HepG2 (cell line): ENCODE measurements around the gene B4GALT2. TPM values are rescaled to one million over a fixed set of nuclear protein-coding genes. Genes with fewer than 3 reads are reported as not detected.
A peak's percentile ranks its signal among the peaks of the same experiment; 100 is the strongest.

Source experiments
- ATAC-seq: fragments of 200-7000 bp; cut with Tn5 transposase; 3 replicates; pipeline ENCODE4 v1.9.1; 2020; ENCODE audit warnings: mild to moderate bottlenecking, moderate library complexity
- BruUV-seq: library from RNA; stranded (reverse); fragments of 400-500 nt; replicated peaks from 2 replicates; lab custom pipeline; 2021; lab: Mats Ljungman, UMichigan
- CTCF ChIA-PET: fragments of 300-600 bp; formaldehyde crosslinking; extraction: SDS; loops from one replicate; lab custom pipeline; 2021; ENCODE audit warnings: low total read pairs, inconsistent platforms, low intra/inter-chr PET ratio; lab: Yijun Ruan, JAX
- POLR2A ChIA-PET: fragments of 350-600 bp; sonication (Branson Sonifier 250); formaldehyde crosslinking; loops from one replicate; lab custom pipeline; 2020; ENCODE audit warnings: antibody characterized with exemption, inconsistent platforms; lab: Yijun Ruan, JAX
- DNase-seq: peaks from one replicate; pipeline ENCODE4 v3.0.0-alpha.2; 2015; ENCODE audit warnings: low spot score
- FAIRE-seq: peaks from 3 replicates; lab custom pipeline; 2011; peaks lifted over from hg19 to GRCh38; lab: Jason Lieb, UNC
- H2AFZ ChIP-seq: one replicate; pipeline ENCODE4 v1.6.1; 2011; ENCODE audit warnings: low read length, inconsistent platforms
- H3K27ac ChIP-seq: fragments of 300-600 bp; 3 replicates; pipeline ENCODE4 v1.8.0; 2011; ENCODE audit warnings: mixed run types, mild to moderate bottlenecking, mixed read lengths, low read length, inconsistent platforms; ENCODE audit not compliant: insufficient read depth; ENCODE audit errors: extremely low read length
- H3K27me3 ChIP-seq, 2 experiments: fragments of 200-600 bp in 1 of 2; 2 replicates in 1 of 2; 3 replicates in 1 of 2; pipeline versions ENCODE4 v1.6.0 to v1.8.0; 2011; ENCODE audit warnings: low read length in 2 of 2, mild to moderate bottlenecking in 2 of 2, moderate library complexity in 2 of 2, inconsistent platforms in 1 of 2; ENCODE audit not compliant: insufficient read depth in 2 of 2, control insufficient read depth in 1 of 2
- H3K36me3 ChIP-seq, 2 experiments: fragments of 200-600 bp in 1 of 2; replicated peaks in 1 of 2; 2 replicates in 1 of 2; 3 replicates in 1 of 2; pipeline versions ENCODE4 v1.5.1 to v1.8.0; 2011; ENCODE audit warnings: low read length in 2 of 2, inconsistent platforms in 1 of 2; ENCODE audit not compliant: insufficient read depth in 2 of 2, control insufficient read depth in 1 of 2
- H3K4me1 ChIP-seq: 2 replicates; pipeline ENCODE4 v1.5.1; 2012; ENCODE audit warnings: low read length, inconsistent platforms; ENCODE audit not compliant: insufficient read depth
- H3K4me2 ChIP-seq: 2 replicates; pipeline ENCODE4 v1.6.0; 2011; ENCODE audit warnings: low read depth, low read length, inconsistent platforms
- H3K4me3 ChIP-seq, 3 experiments: fragments of 200-600 bp in 1 of 3; sonication (generic), shearing (Covaris generic) in 1 of 3; replicated peaks in 1 of 3; 2 replicates each; pipeline ENCODE4 v1.5.1; 2011 to 2016; ENCODE audit warnings: low read length in 3 of 3, inconsistent platforms in 2 of 3, low read depth in 2 of 3, mild to moderate bottlenecking in 2 of 3, control low read depth in 1 of 3, mixed read lengths in 1 of 3; ENCODE audit not compliant: insufficient read depth in 1 of 3
- H3K79me2 ChIP-seq: one replicate; pipeline ENCODE4 v1.6.1; 2011; ENCODE audit warnings: low read length, inconsistent platforms; ENCODE audit not compliant: insufficient read depth
- H3K9ac ChIP-seq: 2 replicates; pipeline ENCODE4 v1.6.0; 2011; ENCODE audit warnings: mild to moderate bottlenecking, low read depth, low read length, inconsistent platforms; ENCODE audit not compliant: insufficient read depth
- H3K9me3 ChIP-seq: 2 replicates; pipeline ENCODE4 v1.5.1; 2012; ENCODE audit warnings: mild to moderate bottlenecking, low read length
- H4K20me1 ChIP-seq: 2 replicates; pipeline ENCODE4 v1.6.0; 2011; ENCODE audit warnings: inconsistent platforms, mild to moderate bottlenecking, low read length, moderate library complexity; ENCODE audit not compliant: insufficient read depth
- ARID2 ChIP-seq: sonication (generic); formaldehyde crosslinking; IDR thresholded peaks from 2 replicates; pipeline ENCODE4 v1.8.1; 2022; ENCODE audit warnings: mild to moderate bottlenecking, missing genetic modification reagents, borderline replicate concordance
- LCORL ChIP-seq, 2 experiments: fragments of 450-650 bp in 1 of 2; sonication (generic) in 1 of 2; formaldehyde crosslinking in 1 of 2; IDR thresholded peaks; 2 replicates each; pipeline versions ENCODE4 v1.5.0 to v1.6.1; 2017 to 2020; ENCODE audit warnings: antibody characterized with exemption in 1 of 2, missing genetic modification reagents in 1 of 2
- MED1 ChIP-seq: sonication (generic); formaldehyde crosslinking; IDR thresholded peaks from 2 replicates; pipeline ENCODE4 v1.4.0; 2020; ENCODE audit warnings: missing genetic modification reagents
- MTF2 ChIP-seq: sonication (generic); formaldehyde crosslinking; IDR thresholded peaks from 2 replicates; pipeline ENCODE4 v1.5.0; 2020; ENCODE audit warnings: missing genetic modification reagents, borderline replicate concordance
- PAF1 ChIP-seq: IDR thresholded peaks from 2 replicates; pipeline ENCODE4 v1.6.1; 2016; ENCODE audit warnings: missing genetic modification reagents, missing compliant biosample characterization
- SMC3 ChIP-seq: IDR thresholded peaks from 2 replicates; pipeline ENCODE4 v1.6.1; 2011; ENCODE audit warnings: low read length, improper control_type of control experiment
- TARDBP ChIP-seq: sonication (generic); formaldehyde crosslinking; IDR thresholded peaks from 2 replicates; pipeline ENCODE4 v1.8.0; 2022; ENCODE audit warnings: mild to moderate bottlenecking, missing genetic modification reagents
- ZNF274 ChIP-seq: sonication (generic); formaldehyde crosslinking; IDR thresholded peaks from 2 replicates; pipeline ENCODE4 v1.5.1; 2020; ENCODE audit warnings: mild to moderate bottlenecking, missing genetic modification reagents
- ZNF607 ChIP-seq: sonication (generic); formaldehyde crosslinking; IDR thresholded peaks from 2 replicates; pipeline ENCODE4 v1.5.1; 2020; ENCODE audit warnings: missing genetic modification reagents, mild to moderate bottlenecking, borderline replicate concordance
- WGBS: methylation state at CpG from one replicate; pipeline ENCODE4 v1.1.6; 2017; ENCODE audit warnings: low lambda C conversion rate; 5-methylcytosine and 5-hydroxymethylcytosine counted together
- in situ Hi-C: cut with HindIII; loops from 2 replicates; pipeline ENCODE4 v1.10.0; 2017; ENCODE audit warnings: low pct_unique_long_range_greater_than_20kb; ENCODE audit not compliant: extremely low pct_ligation_motif_present
- intact Hi-C: fragments of 100-400 bp; cut with micrococcal nuclease; formaldehyde crosslinking; loops from one replicate; pipeline ENCODE4 v1.10.0; 2022; ENCODE audit not compliant: unreplicated experiment
- polyA plus RNA-seq, 8 experiments: library from polyadenylated mRNA; depleted of rRNA in 3 of 8; stranded (reverse) in 7 of 8; unstranded in 1 of 8; fragments of >200 nt; fragmentation: Illumina TruSeq in 4 of 8; extraction: Trizol in 4 of 8; gene quantifications; 2 replicates each; pipeline versions ENCODE4 v1.2.1 to v1.2.3, GENCODE V29; 2011 to 2016; ENCODE audit warnings: low read depth in 4 of 8, missing spikeins in 1 of 8, mixed read lengths in 1 of 8; ENCODE audit not compliant: insufficient read depth in 1 of 8
- total RNA-seq, 5 experiments: library from RNA; depleted of rRNA; stranded (reverse); fragments of >200 nt; fragmentation: Illumina TruSeq; extraction: Trizol; gene quantifications; 2 replicates each; pipeline ENCODE4 v1.2.3, GENCODE V29; 2016; ENCODE audit warnings: low read depth in 1 of 5
- TF ChIP-seq, protein P1 (sequence below): sonication (generic); formaldehyde crosslinking; IDR thresholded peaks from 2 replicates; pipeline ENCODE4 v1.4.0; 2020; ENCODE audit warnings: mild to moderate bottlenecking, missing genetic modification reagents
- TF ChIP-seq, protein P2 (sequence below): sonication (generic); formaldehyde crosslinking; IDR thresholded peaks from 2 replicates; pipeline ENCODE4 v1.5.1; 2020; ENCODE audit warnings: mild to moderate bottlenecking, missing genetic modification reagents, moderate library complexity
- TF ChIP-seq, protein P3 (sequence below): sonication (generic); formaldehyde crosslinking; IDR thresholded peaks from 2 replicates; pipeline ENCODE4 v1.8.0; 2022; ENCODE audit warnings: mild to moderate bottlenecking, missing genetic modification reagents, moderate library complexity
- TF ChIP-seq, protein P4 (sequence below): sonication (generic); formaldehyde crosslinking; IDR thresholded peaks from 2 replicates; pipeline ENCODE4 v1.5.0; 2020; ENCODE audit warnings: mild to moderate bottlenecking, missing genetic modification reagents, moderate library complexity

B4GALT2 gene
- total and polyA plus RNA-seq, 2 of the 13 experiments (the other 11 are each of a cell fraction or from before 2014, with no cell fraction given): 41.9 to 78.0 TPM

- H3K27ac ChIP-seq: peak overlapping the region; percentile 62
- FAIRE-seq (peak; percentile 8), ATAC-seq (peak; percentile 46), DNase-seq (no peak)
- H3K9ac ChIP-seq: 0 out of 2 replicates have a peak overlapping the region, but pooled peaks have one; percentile 50
- peak overlapping the region in 1 of 3 experiments; percentile 46; a peak in 2 of 6 replicates for H3K4me3 ChIP-seq
- H2AFZ ChIP-seq: no peak overlapping the region
- CTCF ChIA-PET: no interaction called here
- intact Hi-C loops (no loop called here), in situ Hi-C loops (no loop called here)
- POLR2A ChIA-PET: interaction anchor here (2.3 to 4.3 kb wide), 3 partner anchors 9 to 39 kb away, joined by 8 to 32 read pairs (median 20); partner anchors contain the start of genes ATP6V0B, B4GALT2 and IPO13
- H4K20me1 ChIP-seq: no peaks in the 10 kb centered on the region
- peaks cover 17 to 35% of the 10 kb centered on the region in 2 experiments; a peak in 4 of 5 replicates for H3K36me3 ChIP-seq
- 40% methylated on average over 6 of the region's 6 CpGs for WGBS
- peaks cover 63% of the 10 kb centered on the region for H3K4me1 ChIP-seq
- no peaks in the 10 kb centered on the region for H3K9me3 ChIP-seq
- peaks cover 10% of the 10 kb centered on the region for H3K79me2 ChIP-seq
- peak overlapping the region; percentile 60 for H3K4me2 ChIP-seq
- H3K27me3 ChIP-seq: no peaks in the 10 kb centered on the region
- no TSS peak for BruUV-seq
- TF ChIP-seq TARDBP (CRISPR knock-in tag): 0 out of 2 replicates have a peak, but pooled peaks have one; percentile 34
- TF ChIP-seq, protein P1, sequence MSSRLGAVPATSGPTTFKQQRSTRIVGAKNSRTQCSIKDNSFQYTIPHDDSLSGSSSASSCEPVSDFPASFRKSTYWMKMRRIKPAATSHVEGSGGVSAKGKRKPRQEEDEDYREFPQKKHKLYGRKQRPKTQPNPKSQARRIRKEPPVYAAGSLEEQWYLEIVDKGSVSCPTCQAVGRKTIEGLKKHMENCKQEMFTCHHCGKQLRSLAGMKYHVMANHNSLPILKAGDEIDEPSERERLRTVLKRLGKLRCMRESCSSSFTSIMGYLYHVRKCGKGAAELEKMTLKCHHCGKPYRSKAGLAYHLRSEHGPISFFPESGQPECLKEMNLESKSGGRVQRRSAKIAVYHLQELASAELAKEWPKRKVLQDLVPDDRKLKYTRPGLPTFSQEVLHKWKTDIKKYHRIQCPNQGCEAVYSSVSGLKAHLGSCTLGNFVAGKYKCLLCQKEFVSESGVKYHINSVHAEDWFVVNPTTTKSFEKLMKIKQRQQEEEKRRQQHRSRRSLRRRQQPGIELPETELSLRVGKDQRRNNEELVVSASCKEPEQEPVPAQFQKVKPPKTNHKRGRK (CRISPR knock-in tag): 0 out of 2 replicates have a peak, but pooled peaks have one; percentile 45
- TF ChIP-seq PAF1 (CRISPR knock-in tag): no peak
- 0 out of 2 replicates have a peak, but pooled peaks have one; percentile 9 for TF ChIP-seq MTF2 (CRISPR knock-in tag)
- peak; percentile 50; the same call in 1 of the 2 replicates for TF ChIP-seq ZNF274
- peak; percentile 14; the same call in 1 of the 2 replicates for TF ChIP-seq SMC3
- TF ChIP-seq, protein P2, sequence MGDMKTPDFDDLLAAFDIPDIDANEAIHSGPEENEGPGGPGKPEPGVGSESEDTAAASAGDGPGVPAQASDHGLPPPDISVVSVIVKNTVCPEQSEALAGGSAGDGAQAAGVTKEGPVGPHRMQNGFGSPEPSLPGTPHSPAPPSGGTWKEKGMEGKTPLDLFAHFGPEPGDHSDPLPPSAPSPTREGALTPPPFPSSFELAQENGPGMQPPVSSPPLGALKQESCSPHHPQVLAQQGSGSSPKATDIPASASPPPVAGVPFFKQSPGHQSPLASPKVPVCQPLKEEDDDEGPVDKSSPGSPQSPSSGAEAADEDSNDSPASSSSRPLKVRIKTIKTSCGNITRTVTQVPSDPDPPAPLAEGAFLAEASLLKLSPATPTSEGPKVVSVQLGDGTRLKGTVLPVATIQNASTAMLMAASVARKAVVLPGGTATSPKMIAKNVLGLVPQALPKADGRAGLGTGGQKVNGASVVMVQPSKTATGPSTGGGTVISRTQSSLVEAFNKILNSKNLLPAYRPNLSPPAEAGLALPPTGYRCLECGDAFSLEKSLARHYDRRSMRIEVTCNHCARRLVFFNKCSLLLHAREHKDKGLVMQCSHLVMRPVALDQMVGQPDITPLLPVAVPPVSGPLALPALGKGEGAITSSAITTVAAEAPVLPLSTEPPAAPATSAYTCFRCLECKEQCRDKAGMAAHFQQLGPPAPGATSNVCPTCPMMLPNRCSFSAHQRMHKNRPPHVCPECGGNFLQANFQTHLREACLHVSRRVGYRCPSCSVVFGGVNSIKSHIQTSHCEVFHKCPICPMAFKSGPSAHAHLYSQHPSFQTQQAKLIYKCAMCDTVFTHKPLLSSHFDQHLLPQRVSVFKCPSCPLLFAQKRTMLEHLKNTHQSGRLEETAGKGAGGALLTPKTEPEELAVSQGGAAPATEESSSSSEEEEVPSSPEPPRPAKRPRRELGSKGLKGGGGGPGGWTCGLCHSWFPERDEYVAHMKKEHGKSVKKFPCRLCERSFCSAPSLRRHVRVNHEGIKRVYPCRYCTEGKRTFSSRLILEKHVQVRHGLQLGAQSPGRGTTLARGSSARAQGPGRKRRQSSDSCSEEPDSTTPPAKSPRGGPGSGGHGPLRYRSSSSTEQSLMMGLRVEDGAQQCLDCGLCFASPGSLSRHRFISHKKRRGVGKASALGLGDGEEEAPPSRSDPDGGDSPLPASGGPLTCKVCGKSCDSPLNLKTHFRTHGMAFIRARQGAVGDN (CRISPR knock-in tag): peak; percentile 60
- 0 out of 2 replicates have a peak, but pooled peaks have one; percentile 39 for TF ChIP-seq ZNF607 (CRISPR knock-in tag)
- peak; percentile 5; the same call in 1 of the 2 replicates for TF ChIP-seq MED1 (CRISPR knock-in tag)
- no peak for TF ChIP-seq LCORL (IDR thresholded peaks at IDR 0.05)
- TF ChIP-seq LCORL (CRISPR knock-in tag; IDR thresholded peaks at IDR 0.05): peak; percentile 50; the same call in 1 of the 2 replicates
- TF ChIP-seq, protein P3, sequence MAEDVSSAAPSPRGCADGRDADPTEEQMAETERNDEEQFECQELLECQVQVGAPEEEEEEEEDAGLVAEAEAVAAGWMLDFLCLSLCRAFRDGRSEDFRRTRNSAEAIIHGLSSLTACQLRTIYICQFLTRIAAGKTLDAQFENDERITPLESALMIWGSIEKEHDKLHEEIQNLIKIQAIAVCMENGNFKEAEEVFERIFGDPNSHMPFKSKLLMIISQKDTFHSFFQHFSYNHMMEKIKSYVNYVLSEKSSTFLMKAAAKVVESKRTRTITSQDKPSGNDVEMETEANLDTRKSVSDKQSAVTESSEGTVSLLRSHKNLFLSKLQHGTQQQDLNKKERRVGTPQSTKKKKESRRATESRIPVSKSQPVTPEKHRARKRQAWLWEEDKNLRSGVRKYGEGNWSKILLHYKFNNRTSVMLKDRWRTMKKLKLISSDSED (CRISPR knock-in tag): no peak
- TF ChIP-seq ARID2: 0 out of 2 replicates have a peak, but pooled peaks have one; percentile 61
- TF ChIP-seq, protein P4, sequence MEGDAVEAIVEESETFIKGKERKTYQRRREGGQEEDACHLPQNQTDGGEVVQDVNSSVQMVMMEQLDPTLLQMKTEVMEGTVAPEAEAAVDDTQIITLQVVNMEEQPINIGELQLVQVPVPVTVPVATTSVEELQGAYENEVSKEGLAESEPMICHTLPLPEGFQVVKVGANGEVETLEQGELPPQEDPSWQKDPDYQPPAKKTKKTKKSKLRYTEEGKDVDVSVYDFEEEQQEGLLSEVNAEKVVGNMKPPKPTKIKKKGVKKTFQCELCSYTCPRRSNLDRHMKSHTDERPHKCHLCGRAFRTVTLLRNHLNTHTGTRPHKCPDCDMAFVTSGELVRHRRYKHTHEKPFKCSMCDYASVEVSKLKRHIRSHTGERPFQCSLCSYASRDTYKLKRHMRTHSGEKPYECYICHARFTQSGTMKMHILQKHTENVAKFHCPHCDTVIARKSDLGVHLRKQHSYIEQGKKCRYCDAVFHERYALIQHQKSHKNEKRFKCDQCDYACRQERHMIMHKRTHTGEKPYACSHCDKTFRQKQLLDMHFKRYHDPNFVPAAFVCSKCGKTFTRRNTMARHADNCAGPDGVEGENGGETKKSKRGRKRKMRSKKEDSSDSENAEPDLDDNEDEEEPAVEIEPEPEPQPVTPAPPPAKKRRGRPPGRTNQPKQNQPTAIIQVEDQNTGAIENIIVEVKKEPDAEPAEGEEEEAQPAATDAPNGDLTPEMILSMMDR: peak; percentile 63
Observed at GRCh38 chr1:43986712-43987111, 7.7 kb downstream of the B4GALT2 start.
